HepG2 (cell line): ENCODE measurements around the gene CTDNEP1. TPM values are rescaled to one million over a fixed set of nuclear protein-coding genes. Genes with fewer than 3 reads are reported as not detected.

Experiments used
- DNMT1 ChIP-seq: sonication (generic); formaldehyde crosslinking; IDR thresholded peaks from 2 replicates; pipeline ENCODE4 v1.5.1; 2020; ENCODE audit warnings: mild to moderate bottlenecking, missing genetic modification reagents
- EEA1 ChIP-seq: sonication (generic); formaldehyde crosslinking; IDR thresholded peaks from 2 replicates; pipeline ENCODE4 v1.5.1; 2020; ENCODE audit warnings: mild to moderate bottlenecking, missing genetic modification reagents, borderline replicate concordance
- HNRNPLL ChIP-seq: fragments of 200-400 bp; formaldehyde crosslinking; IDR thresholded peaks from 2 replicates; pipeline ENCODE4 v1.6.1; 2017; ENCODE audit warnings: mild to moderate bottlenecking, low read depth, low read length; ENCODE audit not compliant: poor library complexity, severe bottlenecking
- KDM2A ChIP-seq: sonication (generic); formaldehyde crosslinking; IDR thresholded peaks from 2 replicates; pipeline ENCODE4 v1.4.0; 2020; ENCODE audit warnings: low read depth, missing genetic modification reagents, borderline replicate concordance
- KLF6 ChIP-seq: IDR thresholded peaks from 2 replicates; pipeline ENCODE4 v1.8.0; 2016; ENCODE audit warnings: missing biosample characterization, missing genetic modification reagents
- MEF2D ChIP-seq: sonication (generic); formaldehyde crosslinking; IDR thresholded peaks from 2 replicates; pipeline ENCODE4 v1.5.1; 2020; ENCODE audit warnings: mild to moderate bottlenecking, missing genetic modification reagents
- PLRG1 ChIP-seq: fragments of 450-650 bp; conservative IDR thresholded peaks from 2 replicates; pipeline ENCODE4 v1.6.1; 2016
- RAD51 ChIP-seq: fragments of 450-650 bp; IDR thresholded peaks from 2 replicates; pipeline ENCODE4 v1.6.1; 2016; ENCODE audit warnings: borderline replicate concordance
- SMARCC2 ChIP-seq: fragments of 450-650 bp; IDR thresholded peaks from 2 replicates; pipeline ENCODE4 v1.6.1; 2017; ENCODE audit warnings: antibody characterized with exemption, mild to moderate bottlenecking
- STAT5B ChIP-seq: sonication (generic); formaldehyde crosslinking; IDR thresholded peaks from 2 replicates; pipeline ENCODE4 v1.4.0; 2020; ENCODE audit warnings: missing genetic modification reagents
- ZFAT ChIP-seq: sonication (generic); formaldehyde crosslinking; conservative IDR thresholded peaks from 2 replicates; pipeline ENCODE4 v1.8.1; 2023; ENCODE audit warnings: missing genetic modification reagents, inconsistent platforms
- ZNF225 ChIP-seq: sonication (generic); formaldehyde crosslinking; IDR thresholded peaks from 2 replicates; pipeline ENCODE4 v1.4.0; 2020; ENCODE audit warnings: mild to moderate bottlenecking, missing genetic modification reagents
- ZNF652 ChIP-seq: IDR thresholded peaks from 2 replicates; pipeline ENCODE4 v1.6.1; 2016; ENCODE audit warnings: low read depth, borderline replicate concordance
- polyA plus RNA-seq, 8 experiments: library from polyadenylated mRNA; depleted of rRNA in 3 of 8; stranded (reverse) in 7 of 8; unstranded in 1 of 8; fragments of >200 nt; fragmentation: Illumina TruSeq in 4 of 8; extraction: Trizol in 4 of 8; gene quantifications; 2 replicates each; pipeline versions ENCODE4 v1.2.1 to v1.2.3, GENCODE V29; 2011 to 2016; ENCODE audit warnings: low read depth in 4 of 8, missing spikeins in 1 of 8, mixed read lengths in 1 of 8; ENCODE audit not compliant: insufficient read depth in 1 of 8
- total RNA-seq, 5 experiments: library from RNA; depleted of rRNA; stranded (reverse); fragments of >200 nt; fragmentation: Illumina TruSeq; extraction: Trizol; gene quantifications; 2 replicates each; pipeline ENCODE4 v1.2.3, GENCODE V29; 2016; ENCODE audit warnings: low read depth in 1 of 5
- TF ChIP-seq, protein P1 (sequence below): sonication (generic); formaldehyde crosslinking; IDR thresholded peaks from 2 replicates; pipeline ENCODE4 v1.5.0; 2020; ENCODE audit warnings: mild to moderate bottlenecking, missing genetic modification reagents
- TF ChIP-seq, protein P2 (sequence below): sonication (generic); formaldehyde crosslinking; IDR thresholded peaks from 2 replicates; pipeline ENCODE4 v1.8.1; 2022; ENCODE audit warnings: mild to moderate bottlenecking, missing genetic modification reagents
- TF ChIP-seq, protein P3 (sequence below): sonication (generic); formaldehyde crosslinking; IDR thresholded peaks from 2 replicates; pipeline ENCODE4 v1.5.0; 2020; ENCODE audit warnings: missing genetic modification reagents, mild to moderate bottlenecking, borderline replicate concordance
- TF ChIP-seq, protein P4 (sequence below): sonication (generic); formaldehyde crosslinking; IDR thresholded peaks from 2 replicates; pipeline ENCODE4 v1.5.1; 2020; ENCODE audit warnings: mild to moderate bottlenecking, missing genetic modification reagents, borderline replicate concordance

Gene CTDNEP1
- total and polyA plus RNA-seq, 2 of the 13 experiments (the other 11 are each of a cell fraction or from before 2014, with no cell fraction given): 19.8 to 118 TPM

DNA sequence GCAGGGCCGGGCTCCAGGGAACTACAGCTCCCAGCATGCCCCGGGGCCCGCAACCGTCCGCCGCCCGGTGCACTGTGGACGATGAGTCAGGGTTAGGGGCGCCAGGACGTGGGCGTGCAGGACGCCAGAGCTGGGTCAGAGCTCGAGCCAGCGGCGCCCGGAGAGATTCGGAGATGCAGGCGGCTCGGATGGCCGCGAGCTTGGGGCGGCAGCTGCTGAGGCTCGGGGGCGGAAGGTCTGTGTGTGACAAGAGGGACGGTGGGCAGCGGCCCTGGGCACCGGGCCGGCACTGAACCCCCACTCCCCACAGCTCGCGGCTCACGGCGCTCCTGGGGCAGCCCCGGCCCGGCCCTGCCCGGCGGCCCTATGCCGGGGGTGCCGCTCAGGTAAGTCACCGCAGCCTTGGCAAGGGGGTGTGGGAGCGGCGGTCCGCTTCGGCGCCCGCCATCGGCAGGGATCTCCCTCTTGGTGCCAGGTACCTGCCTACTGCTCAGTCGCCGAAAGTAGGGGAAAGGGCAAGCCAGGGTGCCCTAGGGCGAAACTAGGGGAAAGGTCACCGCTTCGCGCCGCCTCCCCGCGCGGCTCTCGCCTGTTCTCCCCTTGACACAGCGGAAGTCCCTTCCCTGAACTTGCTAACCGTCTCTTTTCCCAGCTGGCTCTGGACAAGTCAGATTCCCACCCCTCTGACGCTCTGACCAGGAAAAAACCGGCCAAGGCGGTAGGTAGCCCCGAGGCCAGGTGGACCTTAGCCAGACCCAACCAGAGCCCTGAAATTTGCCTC is 31.5 kb downstream of the CTDNEP1 start, which contains the start of the genes ACADVL and DLG4 (continued):
- TF ChIP-seq, protein P1, sequence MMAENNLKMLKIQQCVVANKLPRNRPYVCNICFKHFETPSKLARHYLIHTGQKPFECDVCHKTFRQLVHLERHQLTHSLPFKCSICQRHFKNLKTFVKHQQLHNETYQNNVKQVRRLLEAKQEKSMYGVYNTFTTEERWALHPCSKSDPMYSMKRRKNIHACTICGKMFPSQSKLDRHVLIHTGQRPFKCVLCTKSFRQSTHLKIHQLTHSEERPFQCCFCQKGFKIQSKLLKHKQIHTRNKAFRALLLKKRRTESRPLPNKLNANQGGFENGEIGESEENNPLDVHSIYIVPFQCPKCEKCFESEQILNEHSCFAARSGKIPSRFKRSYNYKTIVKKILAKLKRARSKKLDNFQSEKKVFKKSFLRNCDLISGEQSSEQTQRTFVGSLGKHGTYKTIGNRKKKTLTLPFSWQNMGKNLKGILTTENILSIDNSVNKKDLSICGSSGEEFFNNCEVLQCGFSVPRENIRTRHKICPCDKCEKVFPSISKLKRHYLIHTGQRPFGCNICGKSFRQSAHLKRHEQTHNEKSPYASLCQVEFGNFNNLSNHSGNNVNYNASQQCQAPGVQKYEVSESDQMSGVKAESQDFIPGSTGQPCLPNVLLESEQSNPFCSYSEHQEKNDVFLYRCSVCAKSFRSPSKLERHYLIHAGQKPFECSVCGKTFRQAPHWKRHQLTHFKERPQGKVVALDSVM (CRISPR knock-in tag): no peak
- TF ChIP-seq ZNF225 (peak; percentile 86; the same call in 1 of the 2 replicates), STAT5B (CRISPR knock-in tag) (0 out of 2 replicates have a peak, but pooled peaks have one; percentile 17), KLF6 (CRISPR knock-in tag) (no peak), DNMT1 (CRISPR knock-in tag) (peak; percentile 73), ZNF652 (CRISPR knock-in tag) (no peak), MEF2D (peak; percentile 14; the same call in 1 of the 2 replicates), EEA1 (CRISPR knock-in tag) (peak; percentile 50; the same call in 1 of the 2 replicates), HNRNPLL (peak; percentile 70), ZFAT (CRISPR knock-in tag) (no peak), SMARCC2 (no peak), PLRG1 (no peak), RAD51 (no peak), KDM2A (CRISPR knock-in tag) (peak; percentile 90)
- TF ChIP-seq, protein P2, sequence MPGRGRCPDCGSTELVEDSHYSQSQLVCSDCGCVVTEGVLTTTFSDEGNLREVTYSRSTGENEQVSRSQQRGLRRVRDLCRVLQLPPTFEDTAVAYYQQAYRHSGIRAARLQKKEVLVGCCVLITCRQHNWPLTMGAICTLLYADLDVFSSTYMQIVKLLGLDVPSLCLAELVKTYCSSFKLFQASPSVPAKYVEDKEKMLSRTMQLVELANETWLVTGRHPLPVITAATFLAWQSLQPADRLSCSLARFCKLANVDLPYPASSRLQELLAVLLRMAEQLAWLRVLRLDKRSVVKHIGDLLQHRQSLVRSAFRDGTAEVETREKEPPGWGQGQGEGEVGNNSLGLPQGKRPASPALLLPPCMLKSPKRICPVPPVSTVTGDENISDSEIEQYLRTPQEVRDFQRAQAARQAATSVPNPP: peak; percentile 46
- TF ChIP-seq, protein P3, sequence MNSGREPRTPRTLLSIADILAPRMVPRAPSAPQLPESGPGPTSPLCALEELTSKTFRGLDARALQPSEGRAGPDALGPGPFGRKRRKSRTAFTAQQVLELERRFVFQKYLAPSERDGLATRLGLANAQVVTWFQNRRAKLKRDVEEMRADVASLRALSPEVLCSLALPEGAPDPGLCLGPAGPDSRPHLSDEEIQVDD (CRISPR knock-in tag): no peak
- TF ChIP-seq, protein P4, sequence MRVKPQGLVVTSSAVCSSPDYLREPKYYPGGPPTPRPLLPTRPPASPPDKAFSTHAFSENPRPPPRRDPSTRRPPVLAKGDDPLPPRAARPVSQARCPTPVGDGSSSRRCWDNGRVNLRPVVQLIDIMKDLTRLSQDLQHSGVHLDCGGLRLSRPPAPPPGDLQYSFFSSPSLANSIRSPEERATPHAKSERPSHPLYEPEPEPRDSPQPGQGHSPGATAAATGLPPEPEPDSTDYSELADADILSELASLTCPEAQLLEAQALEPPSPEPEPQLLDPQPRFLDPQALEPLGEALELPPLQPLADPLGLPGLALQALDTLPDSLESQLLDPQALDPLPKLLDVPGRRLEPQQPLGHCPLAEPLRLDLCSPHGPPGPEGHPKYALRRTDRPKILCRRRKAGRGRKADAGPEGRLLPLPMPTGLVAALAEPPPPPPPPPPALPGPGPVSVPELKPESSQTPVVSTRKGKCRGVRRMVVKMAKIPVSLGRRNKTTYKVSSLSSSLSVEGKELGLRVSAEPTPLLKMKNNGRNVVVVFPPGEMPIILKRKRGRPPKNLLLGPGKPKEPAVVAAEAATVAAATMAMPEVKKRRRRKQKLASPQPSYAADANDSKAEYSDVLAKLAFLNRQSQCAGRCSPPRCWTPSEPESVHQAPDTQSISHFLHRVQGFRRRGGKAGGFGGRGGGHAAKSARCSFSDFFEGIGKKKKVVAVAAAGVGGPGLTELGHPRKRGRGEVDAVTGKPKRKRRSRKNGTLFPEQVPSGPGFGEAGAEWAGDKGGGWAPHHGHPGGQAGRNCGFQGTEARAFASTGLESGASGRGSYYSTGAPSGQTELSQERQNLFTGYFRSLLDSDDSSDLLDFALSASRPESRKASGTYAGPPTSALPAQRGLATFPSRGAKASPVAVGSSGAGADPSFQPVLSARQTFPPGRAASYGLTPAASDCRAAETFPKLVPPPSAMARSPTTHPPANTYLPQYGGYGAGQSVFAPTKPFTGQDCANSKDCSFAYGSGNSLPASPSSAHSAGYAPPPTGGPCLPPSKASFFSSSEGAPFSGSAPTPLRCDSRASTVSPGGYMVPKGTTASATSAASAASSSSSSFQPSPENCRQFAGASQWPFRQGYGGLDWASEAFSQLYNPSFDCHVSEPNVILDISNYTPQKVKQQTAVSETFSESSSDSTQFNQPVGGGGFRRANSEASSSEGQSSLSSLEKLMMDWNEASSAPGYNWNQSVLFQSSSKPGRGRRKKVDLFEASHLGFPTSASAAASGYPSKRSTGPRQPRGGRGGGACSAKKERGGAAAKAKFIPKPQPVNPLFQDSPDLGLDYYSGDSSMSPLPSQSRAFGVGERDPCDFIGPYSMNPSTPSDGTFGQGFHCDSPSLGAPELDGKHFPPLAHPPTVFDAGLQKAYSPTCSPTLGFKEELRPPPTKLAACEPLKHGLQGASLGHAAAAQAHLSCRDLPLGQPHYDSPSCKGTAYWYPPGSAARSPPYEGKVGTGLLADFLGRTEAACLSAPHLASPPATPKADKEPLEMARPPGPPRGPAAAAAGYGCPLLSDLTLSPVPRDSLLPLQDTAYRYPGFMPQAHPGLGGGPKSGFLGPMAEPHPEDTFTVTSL: no peak; the same call in 1 of the 2 replicates
